Hepatocyte (in vitro differentiated cells): ENCODE results near the gene DPY19L1.
"Not testable (repeated sequence)": the region's sequence is repeated elsewhere in the genome, so short reads cannot be mapped to it uniquely, and the experiment has no call there.

ENCODE experiments used
- EZH2 ChIP-seq: fragments of 200-600 bp; sonication (generic); IDR thresholded peaks from 2 replicates; pipeline ENCODE4 v1.6.1; 2016; ENCODE audit warnings: antibody characterized with exemption, mild to moderate bottlenecking, borderline replicate concordance
- EZH2phosphoT487 ChIP-seq: fragments of 200-600 bp; sonication (generic); IDR thresholded peaks from one replicate; pipeline ENCODE4 v1.6.1; 2018; ENCODE audit warnings: antibody characterized with exemption, mild to moderate bottlenecking, low read depth, moderate library complexity; ENCODE audit not compliant: unreplicated experiment, severe bottlenecking
- TF ChIP-seq, protein P1 (sequence below): fragments of 200-600 bp; sonication (generic); IDR thresholded peaks from 2 replicates; pipeline ENCODE4 v1.5.1; 2016; ENCODE audit warnings: antibody characterized with exemption, mild to moderate bottlenecking; ENCODE audit not compliant: poor library complexity

DNA sequence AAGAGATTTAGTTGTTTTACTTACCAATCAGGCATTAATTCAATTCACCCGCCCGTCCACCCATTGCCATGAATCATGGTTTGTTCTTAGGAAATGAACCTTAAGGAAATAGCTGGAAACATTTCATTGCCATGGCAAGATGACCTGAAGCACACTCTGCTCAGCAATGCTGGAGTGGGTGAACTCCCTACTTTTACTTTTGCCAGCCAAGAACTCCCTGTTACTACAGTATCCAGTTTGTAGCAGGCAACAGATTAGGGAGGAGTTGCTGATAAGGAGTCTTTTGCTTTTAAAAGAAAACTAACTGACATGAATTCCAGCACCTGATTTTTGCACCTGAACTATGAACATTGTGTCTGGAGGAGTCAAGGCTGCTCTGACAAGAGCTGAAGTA is 10.6 kb upstream of the DPY19L1 start:
- TF ChIP-seq, protein P1, sequence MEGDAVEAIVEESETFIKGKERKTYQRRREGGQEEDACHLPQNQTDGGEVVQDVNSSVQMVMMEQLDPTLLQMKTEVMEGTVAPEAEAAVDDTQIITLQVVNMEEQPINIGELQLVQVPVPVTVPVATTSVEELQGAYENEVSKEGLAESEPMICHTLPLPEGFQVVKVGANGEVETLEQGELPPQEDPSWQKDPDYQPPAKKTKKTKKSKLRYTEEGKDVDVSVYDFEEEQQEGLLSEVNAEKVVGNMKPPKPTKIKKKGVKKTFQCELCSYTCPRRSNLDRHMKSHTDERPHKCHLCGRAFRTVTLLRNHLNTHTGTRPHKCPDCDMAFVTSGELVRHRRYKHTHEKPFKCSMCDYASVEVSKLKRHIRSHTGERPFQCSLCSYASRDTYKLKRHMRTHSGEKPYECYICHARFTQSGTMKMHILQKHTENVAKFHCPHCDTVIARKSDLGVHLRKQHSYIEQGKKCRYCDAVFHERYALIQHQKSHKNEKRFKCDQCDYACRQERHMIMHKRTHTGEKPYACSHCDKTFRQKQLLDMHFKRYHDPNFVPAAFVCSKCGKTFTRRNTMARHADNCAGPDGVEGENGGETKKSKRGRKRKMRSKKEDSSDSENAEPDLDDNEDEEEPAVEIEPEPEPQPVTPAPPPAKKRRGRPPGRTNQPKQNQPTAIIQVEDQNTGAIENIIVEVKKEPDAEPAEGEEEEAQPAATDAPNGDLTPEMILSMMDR: not testable (repeated sequence)
- not testable (repeated sequence) for TF ChIP-seq EZH2phosphoT487, EZH2
